NCI-H1417 treated with DMSO at 0.1 percent for 48 hours (cell line): ENCODE results near the gene DENND1A.
"Not testable (repeated sequence)": the region's sequence is repeated elsewhere in the genome, so short reads cannot be mapped to it uniquely, and the experiment has no call there.

Experiments
- DNase-seq: peaks from one replicate; lab custom pipeline; 2025; lab: John Stamatoyannopoulos, UW

DENND1A gene, protein sequence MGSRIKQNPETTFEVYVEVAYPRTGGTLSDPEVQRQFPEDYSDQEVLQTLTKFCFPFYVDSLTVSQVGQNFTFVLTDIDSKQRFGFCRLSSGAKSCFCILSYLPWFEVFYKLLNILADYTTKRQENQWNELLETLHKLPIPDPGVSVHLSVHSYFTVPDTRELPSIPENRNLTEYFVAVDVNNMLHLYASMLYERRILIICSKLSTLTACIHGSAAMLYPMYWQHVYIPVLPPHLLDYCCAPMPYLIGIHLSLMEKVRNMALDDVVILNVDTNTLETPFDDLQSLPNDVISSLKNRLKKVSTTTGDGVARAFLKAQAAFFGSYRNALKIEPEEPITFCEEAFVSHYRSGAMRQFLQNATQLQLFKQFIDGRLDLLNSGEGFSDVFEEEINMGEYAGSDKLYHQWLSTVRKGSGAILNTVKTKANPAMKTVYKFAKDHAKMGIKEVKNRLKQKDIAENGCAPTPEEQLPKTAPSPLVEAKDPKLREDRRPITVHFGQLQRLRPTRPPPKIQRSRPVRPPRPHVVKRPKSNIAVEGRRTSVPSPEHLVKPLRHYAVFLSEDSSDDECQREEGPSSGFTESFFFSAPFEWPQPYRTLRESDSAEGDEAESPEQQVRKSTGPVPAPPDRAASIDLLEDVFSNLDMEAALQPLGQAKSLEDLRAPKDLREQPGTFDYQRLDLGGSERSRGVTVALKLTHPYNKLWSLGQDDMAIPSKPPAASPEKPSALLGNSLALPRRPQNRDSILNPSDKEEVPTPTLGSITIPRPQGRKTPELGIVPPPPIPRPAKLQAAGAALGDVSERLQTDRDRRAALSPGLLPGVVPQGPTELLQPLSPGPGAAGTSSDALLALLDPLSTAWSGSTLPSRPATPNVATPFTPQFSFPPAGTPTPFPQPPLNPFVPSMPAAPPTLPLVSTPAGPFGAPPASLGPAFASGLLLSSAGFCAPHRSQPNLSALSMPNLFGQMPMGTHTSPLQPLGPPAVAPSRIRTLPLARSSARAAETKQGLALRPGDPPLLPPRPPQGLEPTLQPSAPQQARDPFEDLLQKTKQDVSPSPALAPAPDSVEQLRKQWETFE

GRCh38 chr9:123929870-123930831 lies at the start of gene DENND1A:
Gene DENND1A (minus strand): TSS chr9:123930126. CDS start chr9:123929905, 221 bp downstream.
- peak; percentile 82 for DNase-seq

GRCh38 chr9:123978981-123979380 lies 49.1 kb upstream of the DENND1A start:
- no peak for DNase-seq

- DNase-seq = not testable (repeated sequence)
Measured at GRCh38 chr9:123976579-123976978, 46.7 kb upstream of the DENND1A start.

DNA sequence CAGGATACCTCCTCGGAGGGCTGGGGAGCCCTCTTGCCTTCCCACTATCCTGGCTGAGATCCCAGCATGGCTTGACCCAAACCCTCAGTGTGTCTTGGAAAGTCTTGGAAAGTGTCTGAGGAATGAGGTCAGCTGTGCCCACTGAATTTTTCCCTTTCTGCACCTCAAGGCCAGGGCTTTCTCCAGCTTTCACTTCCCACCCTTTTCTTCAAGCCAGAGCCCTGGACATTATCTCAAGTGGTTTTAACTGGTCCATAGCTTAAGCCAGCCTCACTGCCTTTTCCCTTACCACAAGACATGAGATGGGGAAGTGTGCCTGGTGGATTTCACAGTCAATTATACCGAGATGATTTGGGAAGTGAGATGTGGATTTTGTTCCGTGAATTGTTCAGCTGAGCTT lies 45.9 kb upstream of the DENND1A start:
- DNase-seq = no peak

DNA sequence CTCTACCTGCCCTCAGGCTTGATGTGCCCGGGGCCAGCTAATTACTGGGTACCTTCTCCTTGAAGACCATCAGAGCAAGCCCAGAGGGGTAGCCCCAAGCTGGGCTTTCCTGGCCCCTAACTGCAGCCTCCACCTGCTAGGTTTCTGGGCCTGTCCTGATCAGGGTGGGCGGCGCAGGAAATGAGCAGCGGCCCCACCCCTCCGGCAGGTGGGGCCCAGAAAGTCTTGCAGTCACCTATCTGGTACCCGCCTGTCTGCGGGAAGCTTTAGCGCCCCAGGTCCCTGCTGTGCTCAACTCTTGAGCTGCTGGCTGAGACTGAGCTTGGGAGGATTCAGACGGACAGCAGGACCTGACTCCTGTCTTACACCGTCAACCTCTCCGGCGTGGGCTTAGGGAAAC lies 44.5 kb upstream of the DENND1A start:
- no peak for DNase-seq

DNA sequence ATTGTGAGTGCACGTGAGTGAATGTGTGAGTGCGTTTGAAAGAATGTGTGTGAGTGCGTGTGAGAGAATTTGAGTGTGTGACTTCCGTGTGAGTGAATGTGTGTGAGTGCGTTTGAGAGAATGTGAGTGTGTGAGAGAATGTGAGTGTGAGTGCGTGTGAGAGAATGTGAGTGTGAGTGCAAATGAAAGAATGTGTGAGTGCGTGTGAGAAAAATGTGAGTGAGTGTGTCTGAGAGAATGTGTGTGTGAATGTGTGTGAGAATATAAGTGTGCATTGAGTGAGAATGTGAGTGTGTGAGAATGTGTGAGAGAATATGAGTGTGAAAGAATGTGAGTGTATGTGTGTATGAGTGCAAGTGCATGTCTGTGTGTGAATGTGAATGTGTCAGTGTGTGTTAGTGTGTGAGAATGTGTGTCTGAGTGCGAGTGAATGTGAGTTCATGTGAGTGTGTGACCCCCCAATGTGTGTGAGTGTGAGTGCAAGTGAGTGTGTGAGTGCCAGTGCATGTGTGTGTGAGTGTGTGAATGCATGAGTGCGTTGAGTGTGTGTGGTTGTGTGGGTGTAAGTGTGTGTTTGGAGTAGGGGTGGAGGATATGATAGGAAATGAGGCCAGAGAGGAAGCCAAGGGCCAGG lies 43.8 kb upstream of the DENND1A start:
- no peak for DNase-seq

- DNase-seq = no peak
Measured at GRCh38 chr9:123972618-123973017, 42.7 kb upstream of the DENND1A start.

- DNase-seq = no peak
Measured at GRCh38 chr9:123967323-123967722, 37.4 kb upstream of the DENND1A start.

DNA sequence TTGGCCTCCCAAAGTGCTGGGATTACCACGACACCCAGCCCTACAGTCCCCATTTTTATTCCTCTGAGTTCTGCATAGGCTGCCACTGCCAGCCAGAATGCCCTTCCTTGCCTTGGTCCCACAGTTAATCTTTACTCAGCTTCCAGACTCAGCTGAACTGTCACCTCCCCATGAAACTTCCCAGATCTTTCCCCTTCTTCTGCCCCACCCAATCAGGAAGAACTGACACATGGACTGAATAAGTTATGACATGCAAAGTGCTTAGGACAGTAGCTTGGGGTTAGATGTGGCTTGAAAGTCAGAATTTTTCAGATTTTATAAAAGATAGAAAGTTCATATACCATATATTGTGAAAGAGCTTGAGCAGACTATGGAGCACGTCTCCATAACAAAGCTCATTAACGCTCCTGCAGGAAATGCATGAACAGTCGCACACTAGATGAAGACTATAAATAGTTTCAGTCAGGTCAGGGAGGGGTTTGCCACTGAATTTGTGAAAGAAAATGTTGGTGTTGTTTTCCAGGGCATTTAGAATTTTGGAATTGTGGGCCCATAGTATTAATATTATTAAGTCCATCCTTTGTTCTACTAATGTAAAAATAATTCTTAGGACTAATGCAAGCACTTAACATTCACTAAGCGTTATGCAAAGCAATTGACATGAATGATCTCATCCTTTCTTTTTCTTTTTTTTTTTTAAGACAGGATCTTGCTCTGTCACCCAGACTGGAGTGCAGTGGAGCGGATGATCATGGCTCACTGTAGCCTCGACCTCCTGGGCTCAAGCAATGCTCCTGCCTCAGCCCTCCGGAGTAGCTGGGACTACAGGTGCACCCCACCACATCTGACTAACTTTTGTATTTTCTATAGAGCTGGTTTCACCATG lies 36.1 kb upstream of the DENND1A start:
- DNase-seq = no peak

DNA sequence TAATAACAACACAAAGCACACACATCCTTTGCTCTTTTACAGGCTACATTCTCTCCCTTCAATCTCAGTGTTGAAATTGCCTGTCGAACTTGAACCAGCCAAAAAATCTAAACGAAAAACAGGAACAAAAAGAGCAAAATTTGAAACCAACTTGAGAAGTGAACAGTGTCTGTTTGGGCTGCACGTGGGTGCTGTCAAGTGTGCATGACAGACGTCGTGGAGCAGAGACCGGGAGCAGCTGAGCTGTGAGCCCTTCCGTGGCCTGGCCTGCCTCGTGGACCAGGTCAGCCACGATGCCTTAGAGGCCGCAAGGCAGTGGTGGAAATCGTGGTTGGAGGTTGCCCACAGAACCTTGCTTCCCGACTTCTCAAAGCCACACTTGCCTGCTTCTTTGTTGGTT lies 34.8 kb upstream of the DENND1A start:
- no peak for DNase-seq

DNA sequence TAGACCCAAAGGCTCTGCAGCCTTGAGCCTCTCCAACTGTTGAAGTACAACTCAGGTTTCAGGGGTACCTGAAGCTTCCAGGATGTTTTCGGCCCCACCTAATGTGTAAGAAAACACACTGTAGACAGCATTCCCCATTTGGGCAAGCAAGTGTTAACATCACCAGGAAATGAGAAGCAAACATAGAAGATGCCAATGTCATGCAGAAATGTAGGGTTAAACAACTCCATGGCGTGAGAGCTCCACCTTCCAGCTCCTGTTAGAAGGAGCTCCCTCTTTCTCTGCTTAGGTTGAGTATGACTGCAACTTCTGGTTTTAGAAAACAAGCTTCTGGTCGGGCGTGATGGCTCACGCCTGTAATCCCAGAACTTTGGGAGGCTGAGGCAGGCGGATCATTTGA lies 31.0 kb upstream of the DENND1A start:
- DNase-seq = no peak

DNA sequence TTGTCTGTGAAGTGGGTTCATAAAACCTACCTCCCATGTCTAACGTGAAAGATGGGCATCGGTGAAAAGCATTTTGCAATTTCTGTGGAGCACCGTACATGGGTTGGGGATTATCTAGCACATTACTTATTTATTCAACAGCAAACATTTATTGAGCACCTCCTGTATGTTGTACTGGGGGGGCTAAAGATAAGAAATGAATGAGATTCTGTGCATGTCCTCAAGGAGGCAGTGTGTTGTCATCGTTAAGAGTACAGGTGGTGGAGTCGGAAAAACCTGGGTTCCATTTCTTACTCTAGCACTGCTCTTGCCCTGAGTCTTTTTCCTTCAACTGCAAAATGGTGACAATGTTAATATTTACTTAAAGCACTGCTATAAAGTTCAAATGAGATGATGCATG lies 30.4 kb upstream of the DENND1A start:
- no peak for DNase-seq

GRCh38 chr9:123959787-123960186 lies 29.9 kb upstream of the DENND1A start:
- DNase-seq = no peak

DNA sequence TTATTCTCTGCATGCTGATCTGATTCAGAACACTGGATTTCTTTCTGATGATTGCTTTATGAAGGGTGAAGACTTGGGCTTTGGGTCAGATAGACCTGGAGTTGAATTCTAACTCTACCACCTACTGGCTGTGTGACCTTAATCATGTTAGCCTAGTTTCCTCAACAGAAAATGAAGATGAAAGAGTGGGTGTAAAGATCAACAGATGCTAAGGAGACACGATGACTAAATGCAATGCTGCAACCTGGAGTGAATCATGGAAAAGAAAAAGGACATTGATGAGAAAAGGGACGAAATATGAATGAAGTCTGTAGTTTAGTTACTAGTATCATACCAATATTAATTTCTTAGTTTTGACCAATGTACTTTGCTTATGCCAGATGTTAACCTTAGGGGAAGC lies 27.8 kb upstream of the DENND1A start:
- no peak for DNase-seq

- DNase-seq = no peak
Measured at GRCh38 chr9:123957168-123957721, 27.3 kb upstream of the DENND1A start.

DNA sequence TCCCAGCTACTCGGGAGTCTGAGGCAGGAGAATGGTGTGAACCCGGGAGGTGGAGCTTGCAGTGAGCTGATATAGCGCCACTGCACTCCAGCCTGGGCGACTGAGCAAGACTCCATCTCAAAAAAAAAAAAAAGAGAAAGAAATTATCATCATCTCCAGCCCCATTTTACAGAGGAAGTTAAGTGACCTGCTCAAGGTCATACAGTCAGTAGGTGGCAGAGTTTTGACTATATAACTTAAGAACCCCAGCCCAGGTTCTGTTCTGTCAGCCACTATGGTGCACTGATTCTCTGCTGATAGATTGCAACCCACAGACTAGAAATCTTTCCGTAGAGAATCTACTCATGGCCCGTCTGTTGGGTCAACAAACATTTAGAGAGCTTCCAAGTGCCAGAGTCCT lies 25.7 kb upstream of the DENND1A start:
- DNase-seq = no peak

- no peak for DNase-seq
Measured at GRCh38 chr9:123954518-123955280, 24.8 kb upstream of the DENND1A start.

DNA sequence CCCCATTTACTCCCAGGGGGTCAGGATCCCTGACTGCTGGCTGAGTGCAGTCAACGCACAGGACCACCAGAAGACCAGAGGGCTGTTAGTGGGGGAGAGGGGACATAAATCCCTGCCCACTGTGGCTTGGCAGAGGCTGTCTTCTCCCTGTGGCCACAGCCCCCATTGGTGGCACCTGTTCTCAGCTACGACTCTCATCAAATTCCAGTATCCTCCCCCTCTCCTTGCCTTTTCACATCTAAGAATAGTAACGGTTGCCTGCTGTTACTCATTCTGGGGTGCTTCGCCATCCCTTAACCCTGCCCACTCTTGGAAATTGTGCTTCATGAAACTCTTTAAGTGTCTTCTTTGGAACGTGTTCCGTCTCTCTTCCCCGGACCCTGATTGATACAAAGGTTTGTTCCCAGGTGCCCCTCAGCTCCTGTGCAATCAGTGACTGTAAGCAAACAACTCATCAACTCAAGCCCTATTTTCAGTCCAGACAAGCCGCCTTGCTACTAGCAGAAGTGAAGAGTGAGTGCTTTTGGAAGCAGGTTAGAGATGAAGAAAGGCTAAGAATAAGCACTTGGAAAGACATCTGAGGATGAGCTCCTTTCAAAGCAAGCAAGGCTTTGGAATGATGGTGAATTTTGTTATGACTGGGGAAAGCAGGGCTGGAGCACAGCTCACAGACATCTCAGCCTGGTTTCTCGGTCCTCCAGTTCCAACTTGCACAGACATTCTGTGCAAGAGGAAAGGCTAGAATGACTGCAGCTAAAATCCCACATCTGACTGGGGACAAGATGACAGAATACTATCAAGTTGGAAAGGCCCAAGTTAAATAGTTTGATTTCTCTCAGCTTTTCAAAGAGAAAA lies 22.9 kb upstream of the DENND1A start:
- DNase-seq = no peak
